ENCODE data around the gene RNF223.

- TF ChIP-seq CTCF (conservative IDR thresholded peaks at IDR 0.05; ENCODE audit: low read depth, low read length), result no peak
- TF ChIP-seq EZH2phosphoT487 (IDR thresholded peaks at IDR 0.05; ENCODE audit: borderline replicate concordance, low read length), result no peak
Measured at GRCh38 chr1:1059494-1060280, 14.4 kb downstream of the RNF223 start.
